Measurements from ENCODE around the gene KREMEN1.

The KREMEN1 gene

DNA sequence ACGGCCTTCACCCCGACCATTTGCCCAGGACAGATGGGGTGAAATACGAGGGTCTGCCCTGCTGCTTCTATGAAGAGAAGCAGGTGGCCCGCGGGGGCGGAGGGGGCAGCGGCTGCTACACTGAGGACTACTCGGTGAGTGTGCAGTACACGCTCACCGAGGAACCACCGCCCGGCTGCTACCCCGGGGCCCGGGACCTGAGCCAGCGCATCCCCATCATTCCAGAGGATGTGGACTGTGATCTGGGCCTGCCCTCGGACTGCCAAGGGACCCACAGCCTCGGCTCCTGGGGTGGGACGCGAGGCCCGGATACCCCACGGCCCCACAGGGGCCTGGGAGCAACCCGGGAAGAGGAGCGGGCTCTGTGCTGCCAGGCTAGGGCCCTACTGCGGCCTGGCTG lies 22.4 kb upstream of the KREMEN1 start:
- no peak for TF ChIP-seq CTCF (IDR thresholded peaks at IDR 0.05; ENCODE audit: low read depth, low read length)
- DNase-seq (ENCODE audit: extremely low read depth, low read depth) = no peak

DNA sequence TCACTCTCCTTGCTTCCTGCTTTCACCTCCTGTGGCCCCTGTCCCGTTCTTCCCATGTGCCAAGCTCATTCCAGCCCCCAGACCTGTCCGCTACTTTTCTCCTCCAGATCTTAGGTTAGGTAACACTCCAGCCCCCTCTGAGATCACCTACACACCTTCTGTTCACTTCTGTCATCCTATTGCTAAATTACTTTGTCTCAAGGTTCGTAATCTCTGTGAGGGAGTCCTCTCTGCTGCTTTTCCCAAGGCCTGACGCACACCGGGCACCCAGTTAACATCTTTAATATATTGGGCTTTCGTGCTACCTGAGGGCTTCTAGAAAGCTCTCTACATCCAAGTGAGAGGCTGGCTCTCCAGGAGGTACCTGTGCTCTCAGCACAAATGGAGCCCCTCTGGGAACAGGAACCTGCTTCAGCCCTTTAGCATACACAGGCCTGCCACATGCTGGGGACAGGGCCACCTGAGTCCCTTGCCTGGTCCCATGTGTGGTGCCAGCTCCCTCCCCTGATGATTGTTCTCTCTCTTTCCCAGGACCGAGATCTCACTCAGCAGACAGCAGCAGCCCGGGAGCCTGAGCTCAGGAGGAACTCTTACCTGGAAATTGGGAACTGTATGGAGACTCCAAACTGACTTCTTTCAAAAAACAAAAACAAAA lies 19.7 kb upstream of the KREMEN1 start:
- no peak for TF ChIP-seq CTCF (IDR thresholded peaks at IDR 0.05; ENCODE audit: low read depth, low read length)
- no peak for DNase-seq (ENCODE audit: extremely low read depth, low read depth)

GRCh38 chr22:29054251-29054767 lies 18.5 kb upstream of the KREMEN1 start:
- no peak for TF ChIP-seq CTCF (IDR thresholded peaks at IDR 0.05; ENCODE audit: low read depth, low read length)
- DNase-seq (ENCODE audit: extremely low read depth, low read depth) = no peak

GRCh38 chr22:29055192-29055830 lies 17.5 kb upstream of the KREMEN1 start:
- TF ChIP-seq CTCF (IDR thresholded peaks at IDR 0.05; ENCODE audit: low read depth, low read length) = no peak
- no peak for DNase-seq (ENCODE audit: extremely low read depth, low read depth)

GRCh38 chr22:29056472-29056871 lies 16.4 kb upstream of the KREMEN1 start:
- no peak for DNase-seq (ENCODE audit: extremely low read depth, low read depth)
- TF ChIP-seq CTCF (IDR thresholded peaks at IDR 0.05; ENCODE audit: low read depth, low read length) = no peak

- no peak for DNase-seq (ENCODE audit: extremely low read depth, low read depth)
- TF ChIP-seq CTCF (IDR thresholded peaks at IDR 0.05; ENCODE audit: low read depth, low read length) = no peak
Observed at GRCh38 chr22:29060251-29060869, 12.5 kb upstream of the KREMEN1 start.

DNA sequence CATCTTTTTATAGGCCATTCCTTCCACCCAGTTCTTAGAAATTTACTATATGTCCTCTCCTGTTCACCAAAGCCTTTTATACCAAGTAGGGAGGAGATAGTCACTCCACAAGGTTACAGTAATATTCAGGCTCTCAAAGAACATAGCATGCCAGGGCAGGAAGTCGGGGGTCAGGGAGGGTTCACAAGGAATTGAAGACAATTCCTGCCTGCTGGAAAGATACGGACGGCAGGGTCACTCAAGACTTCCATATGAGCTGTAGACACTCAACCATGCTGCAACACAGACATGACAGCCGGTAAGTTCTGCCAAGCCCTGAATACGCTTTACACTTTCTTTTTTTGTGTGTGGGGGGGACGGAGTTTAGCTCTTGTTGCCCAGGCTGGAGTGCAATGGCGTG lies 11.9 kb upstream of the KREMEN1 start:
- no peak for TF ChIP-seq CTCF (IDR thresholded peaks at IDR 0.05; ENCODE audit: low read depth, low read length)
- DNase-seq (ENCODE audit: extremely low read depth, low read depth) = no peak
